HepG2 (cell line): ENCODE data around the gene PPP2R2C. TPM values are rescaled to one million over a fixed set of nuclear protein-coding genes. Genes with fewer than 3 reads are reported as not detected.
A peak's percentile ranks its signal among the peaks of the same experiment; 100 is the strongest.

Experiments
- ATAC-seq: fragments of 200-7000 bp; cut with Tn5 transposase; 3 replicates; pipeline ENCODE4 v1.9.1; 2020; ENCODE audit warnings: mild to moderate bottlenecking, moderate library complexity
- BruUV-seq: library from RNA; stranded (reverse); fragments of 400-500 nt; replicated peaks from 2 replicates; lab custom pipeline; 2021; lab: Mats Ljungman, UMichigan
- CTCF ChIA-PET: fragments of 300-600 bp; formaldehyde crosslinking; extraction: SDS; loops from one replicate; lab custom pipeline; 2021; ENCODE audit warnings: low total read pairs, inconsistent platforms, low intra/inter-chr PET ratio; lab: Yijun Ruan, JAX
- POLR2A ChIA-PET: fragments of 350-600 bp; sonication (Branson Sonifier 250); formaldehyde crosslinking; loops from one replicate; lab custom pipeline; 2020; ENCODE audit warnings: antibody characterized with exemption, inconsistent platforms; lab: Yijun Ruan, JAX
- DNase-seq: peaks from one replicate; pipeline ENCODE4 v3.0.0-alpha.2; 2015; ENCODE audit warnings: low spot score
- FAIRE-seq: peaks from 3 replicates; lab custom pipeline; 2011; peaks lifted over from hg19 to GRCh38; lab: Jason Lieb, UNC
- H2AFZ ChIP-seq: one replicate; pipeline ENCODE4 v1.6.1; 2011; ENCODE audit warnings: low read length, inconsistent platforms
- H3K27ac ChIP-seq: fragments of 300-600 bp; 3 replicates; pipeline ENCODE4 v1.8.0; 2011; ENCODE audit warnings: mixed run types, mild to moderate bottlenecking, mixed read lengths, low read length, inconsistent platforms; ENCODE audit not compliant: insufficient read depth; ENCODE audit errors: extremely low read length
- H3K27me3 ChIP-seq, 2 experiments: fragments of 200-600 bp in 1 of 2; 2 replicates in 1 of 2; 3 replicates in 1 of 2; pipeline versions ENCODE4 v1.6.0 to v1.8.0; 2011; ENCODE audit warnings: low read length in 2 of 2, mild to moderate bottlenecking in 2 of 2, moderate library complexity in 2 of 2, inconsistent platforms in 1 of 2; ENCODE audit not compliant: insufficient read depth in 2 of 2, control insufficient read depth in 1 of 2
- H3K36me3 ChIP-seq, 2 experiments: fragments of 200-600 bp in 1 of 2; replicated peaks in 1 of 2; 2 replicates in 1 of 2; 3 replicates in 1 of 2; pipeline versions ENCODE4 v1.5.1 to v1.8.0; 2011; ENCODE audit warnings: low read length in 2 of 2, inconsistent platforms in 1 of 2; ENCODE audit not compliant: insufficient read depth in 2 of 2, control insufficient read depth in 1 of 2
- H3K4me1 ChIP-seq: 2 replicates; pipeline ENCODE4 v1.5.1; 2012; ENCODE audit warnings: low read length, inconsistent platforms; ENCODE audit not compliant: insufficient read depth
- H3K4me2 ChIP-seq: 2 replicates; pipeline ENCODE4 v1.6.0; 2011; ENCODE audit warnings: low read depth, low read length, inconsistent platforms
- H3K4me3 ChIP-seq, 3 experiments: fragments of 200-600 bp in 1 of 3; sonication (generic), shearing (Covaris generic) in 1 of 3; replicated peaks in 1 of 3; 2 replicates each; pipeline ENCODE4 v1.5.1; 2011 to 2016; ENCODE audit warnings: low read length in 3 of 3, inconsistent platforms in 2 of 3, low read depth in 2 of 3, mild to moderate bottlenecking in 2 of 3, control low read depth in 1 of 3, mixed read lengths in 1 of 3; ENCODE audit not compliant: insufficient read depth in 1 of 3
- H3K79me2 ChIP-seq: one replicate; pipeline ENCODE4 v1.6.1; 2011; ENCODE audit warnings: low read length, inconsistent platforms; ENCODE audit not compliant: insufficient read depth
- H3K9ac ChIP-seq: 2 replicates; pipeline ENCODE4 v1.6.0; 2011; ENCODE audit warnings: mild to moderate bottlenecking, low read depth, low read length, inconsistent platforms; ENCODE audit not compliant: insufficient read depth
- H3K9me3 ChIP-seq: 2 replicates; pipeline ENCODE4 v1.5.1; 2012; ENCODE audit warnings: mild to moderate bottlenecking, low read length
- H4K20me1 ChIP-seq: 2 replicates; pipeline ENCODE4 v1.6.0; 2011; ENCODE audit warnings: inconsistent platforms, mild to moderate bottlenecking, low read length, moderate library complexity; ENCODE audit not compliant: insufficient read depth
- CCAR2 ChIP-seq: fragments of 200-400 bp; formaldehyde crosslinking; optimal IDR thresholded peaks from 2 replicates; pipeline ENCODE3; 2018; ENCODE audit warnings: low read depth, mild to moderate bottlenecking, low read length, moderate library complexity
- KDM4B ChIP-seq: sonication (generic); formaldehyde crosslinking; IDR thresholded peaks from 2 replicates; pipeline ENCODE4 v1.4.0; 2020; ENCODE audit warnings: missing genetic modification reagents
- KLF16 ChIP-seq, 2 experiments: sonication (generic) in 1 of 2; formaldehyde crosslinking in 1 of 2; IDR thresholded peaks; 2 replicates each; pipeline versions ENCODE4 v1.6.1 to v1.8.0; 2016 to 2023; ENCODE audit warnings: missing genetic modification reagents in 2 of 2, missing compliant biosample characterization in 1 of 2
- MEIS1 ChIP-seq: sonication (generic); formaldehyde crosslinking; IDR thresholded peaks from 2 replicates; pipeline ENCODE4 v1.9.0; 2021; ENCODE audit warnings: mild to moderate bottlenecking, missing genetic modification reagents, moderate library complexity, borderline replicate concordance
- NFKB2 ChIP-seq: sonication (generic); formaldehyde crosslinking; IDR thresholded peaks from 2 replicates; pipeline ENCODE4 v1.4.0; 2020; ENCODE audit warnings: missing genetic modification reagents, borderline replicate concordance
- PRMT3 ChIP-seq: sonication (generic); formaldehyde crosslinking; IDR thresholded peaks from 2 replicates; pipeline ENCODE4 v1.8.1; 2022; ENCODE audit warnings: low read depth, mild to moderate bottlenecking, moderate library complexity, missing genetic modification reagents, borderline replicate concordance
- ZNF296 ChIP-seq: sonication (generic); formaldehyde crosslinking; conservative IDR thresholded peaks from 2 replicates; pipeline ENCODE4 v1.5.0; 2020; ENCODE audit warnings: mild to moderate bottlenecking, missing genetic modification reagents
- ZNF547 ChIP-seq: sonication (generic); formaldehyde crosslinking; IDR thresholded peaks from 2 replicates; pipeline ENCODE4 v1.5.1; 2020; ENCODE audit warnings: mild to moderate bottlenecking, missing genetic modification reagents
- ZNF549 ChIP-seq: sonication (generic); formaldehyde crosslinking; IDR thresholded peaks from 2 replicates; pipeline ENCODE4 v1.5.0; 2020; ENCODE audit warnings: missing genetic modification reagents
- ZNF552 ChIP-seq: sonication (generic); formaldehyde crosslinking; IDR thresholded peaks from 2 replicates; pipeline ENCODE4 v1.9.0; 2022; ENCODE audit warnings: missing genetic modification reagents, mild to moderate bottlenecking, borderline replicate concordance
- ZNF652 ChIP-seq: IDR thresholded peaks from 2 replicates; pipeline ENCODE4 v1.6.1; 2016; ENCODE audit warnings: low read depth, borderline replicate concordance
- ZNF777 ChIP-seq: sonication (generic); formaldehyde crosslinking; IDR thresholded peaks from 2 replicates; pipeline ENCODE4 v1.4.0; 2020; ENCODE audit warnings: missing genetic modification reagents
- WGBS: methylation state at CpG from one replicate; pipeline ENCODE4 v1.1.6; 2017; ENCODE audit warnings: low lambda C conversion rate; 5-methylcytosine and 5-hydroxymethylcytosine counted together
- in situ Hi-C: cut with HindIII; loops from 2 replicates; pipeline ENCODE4 v1.10.0; 2017; ENCODE audit warnings: low pct_unique_long_range_greater_than_20kb; ENCODE audit not compliant: extremely low pct_ligation_motif_present
- intact Hi-C: fragments of 100-400 bp; cut with micrococcal nuclease; formaldehyde crosslinking; loops from one replicate; pipeline ENCODE4 v1.10.0; 2022; ENCODE audit not compliant: unreplicated experiment
- polyA plus RNA-seq, 8 experiments: library from polyadenylated mRNA; depleted of rRNA in 3 of 8; stranded (reverse) in 7 of 8; unstranded in 1 of 8; fragments of >200 nt; fragmentation: Illumina TruSeq in 4 of 8; extraction: Trizol in 4 of 8; gene quantifications; 2 replicates each; pipeline versions ENCODE4 v1.2.1 to v1.2.3, GENCODE V29; 2011 to 2016; ENCODE audit warnings: low read depth in 4 of 8, missing spikeins in 1 of 8, mixed read lengths in 1 of 8; ENCODE audit not compliant: insufficient read depth in 1 of 8
- total RNA-seq, 5 experiments: library from RNA; depleted of rRNA; stranded (reverse); fragments of >200 nt; fragmentation: Illumina TruSeq; extraction: Trizol; gene quantifications; 2 replicates each; pipeline ENCODE4 v1.2.3, GENCODE V29; 2016; ENCODE audit warnings: low read depth in 1 of 5
- TF ChIP-seq, protein P1 (sequence below): IDR thresholded peaks from 2 replicates; pipeline ENCODE4 v1.6.1; 2016; ENCODE audit warnings: missing biosample characterization, missing genetic modification reagents, low read depth
- TF ChIP-seq, protein P2 (sequence below): sonication (generic); formaldehyde crosslinking; IDR thresholded peaks from 2 replicates; pipeline ENCODE4 v1.4.0; 2020; ENCODE audit warnings: mild to moderate bottlenecking, missing genetic modification reagents
- TF ChIP-seq, protein P3 (sequence below): sonication (generic); formaldehyde crosslinking; IDR thresholded peaks from 2 replicates; pipeline ENCODE4 v1.8.0; 2022; ENCODE audit warnings: missing genetic modification reagents, low read depth, mild to moderate bottlenecking, borderline replicate concordance
- TF ChIP-seq, protein P4 (sequence below): sonication (generic); formaldehyde crosslinking; conservative IDR thresholded peaks from 2 replicates; pipeline ENCODE4 v1.4.0; 2020; ENCODE audit warnings: missing genetic modification reagents

Gene PPP2R2C
- total and polyA plus RNA-seq, 2 of the 13 experiments (the other 11 are each of a cell fraction or from before 2014, with no cell fraction given), result 0.60 to 8.6 TPM

DNA sequence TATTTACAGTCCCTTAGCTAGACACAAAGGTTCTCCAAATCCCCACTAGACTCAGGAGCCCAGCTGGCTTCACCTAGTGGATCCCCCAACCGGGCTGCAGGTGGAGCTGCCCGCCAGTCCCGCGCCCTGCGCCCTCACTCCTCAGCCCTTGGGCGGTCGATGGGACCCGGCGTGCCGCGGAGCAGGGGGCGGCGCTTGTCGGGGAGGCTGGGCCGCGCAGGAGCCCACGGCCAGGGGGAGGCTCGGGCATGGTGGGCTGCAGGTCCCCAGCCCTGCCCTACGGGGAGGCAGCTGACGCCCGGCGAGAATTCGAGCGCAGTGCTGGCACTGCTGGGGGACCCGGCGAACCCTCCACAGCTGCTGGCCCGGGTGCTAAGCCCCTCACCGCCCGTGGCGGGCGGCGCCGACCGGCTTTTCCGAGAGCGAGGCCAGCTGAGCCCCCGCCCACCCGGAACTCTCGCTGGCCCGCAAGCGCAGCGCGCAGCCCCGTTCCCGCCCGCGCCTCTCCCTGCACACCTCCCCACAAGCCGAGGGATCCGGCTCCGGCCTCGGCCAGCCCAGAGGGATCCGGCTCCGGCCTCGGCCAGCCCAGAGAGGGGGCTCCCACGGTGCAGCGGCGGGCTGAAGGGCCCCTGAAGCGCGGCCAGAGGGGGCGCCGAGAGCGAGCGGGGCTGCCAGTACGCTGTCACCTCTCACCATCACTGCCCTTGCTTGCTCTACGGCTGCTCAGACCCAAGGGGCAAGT, 163.3 kb downstream of the PPP2R2C start:
- DNase-seq (peak; percentile 79), FAIRE-seq (no peak), ATAC-seq (peak; percentile 91)
- Histone ChIP-seq H3K4me1 (peaks cover 43% of the 10 kb centered on the region), H3K4me2 (peak overlapping the region; percentile 92), H4K20me1 (no peaks in the 10 kb centered on the region), H3K27me3 (no peaks in the 10 kb centered on the region), H3K79me2 (no peaks in the 10 kb centered on the region), H3K4me3 (peak overlapping the region; percentile 71 to 74 (median 74)), H2AFZ (no peak overlapping the region), H3K27ac (peak overlapping the region; percentile 65), H3K9me3 (no peaks in the 10 kb centered on the region), H3K36me3 (peaks cover 5 to 6% of the 10 kb centered on the region in 2 experiments; a peak in 3 of 5 replicates), H3K9ac (peak overlapping the region; percentile 70)
- in situ Hi-C loops (no loop called here), intact Hi-C loops (loop anchor here (1.0 kb wide), 1 partner anchor 18 kb away; no protein-coding TSS in a partner anchor)
- WGBS, result 0% methylated on average over 5 of the region's 65 CpGs
- ChIA-PET POLR2A (interaction anchor here (0.6 to 4.4 kb wide), 15 partner anchors 8 to 44 kb away, joined by 3 to 41 read pairs (median 6); partner anchors contain the start of gene WFS1), CTCF (interaction anchor here (1.1 to 2.0 kb wide), 3 partner anchors 16 to 45 kb away, joined by 3 to 26 read pairs (median 6); no protein-coding TSS in a partner anchor)
- BruUV-seq, result no TSS peak
- TF ChIP-seq, protein P1, sequence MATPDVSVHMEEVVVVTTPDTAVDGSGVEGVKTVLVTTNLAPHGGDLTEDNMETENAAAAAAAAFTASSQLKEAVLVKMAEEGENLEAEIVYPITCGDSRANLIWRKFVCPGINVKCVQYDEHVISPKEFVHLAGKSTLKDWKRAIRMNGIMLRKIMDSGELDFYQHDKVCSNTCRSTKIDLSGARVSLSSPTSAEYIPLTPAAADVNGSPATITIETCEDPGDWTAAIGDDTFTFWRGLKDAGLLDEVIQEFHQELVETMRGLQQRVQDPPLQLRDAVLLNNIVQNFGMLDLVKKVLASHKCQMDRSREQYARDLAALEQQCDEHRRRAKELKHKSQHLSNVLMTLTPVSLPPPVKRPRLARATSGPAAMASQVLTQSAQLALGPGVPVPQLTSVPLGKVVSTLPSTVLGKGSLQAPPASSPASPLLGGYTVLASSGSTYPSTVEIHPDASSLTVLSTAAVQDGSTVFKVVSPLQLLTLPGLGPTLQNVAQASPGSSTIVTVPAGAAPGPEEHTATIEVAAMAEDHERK, result no peak
- TF ChIP-seq PRMT3 (CRISPR knock-in tag), result no peak
- peak; percentile 57; the same call in 1 of the 2 replicates for TF ChIP-seq NFKB2 (CRISPR knock-in tag)
- no peak for TF ChIP-seq MEIS1 (CRISPR knock-in tag)
- TF ChIP-seq ZNF549, result no peak
- TF ChIP-seq CCAR2, result no peak
- TF ChIP-seq, protein P2, sequence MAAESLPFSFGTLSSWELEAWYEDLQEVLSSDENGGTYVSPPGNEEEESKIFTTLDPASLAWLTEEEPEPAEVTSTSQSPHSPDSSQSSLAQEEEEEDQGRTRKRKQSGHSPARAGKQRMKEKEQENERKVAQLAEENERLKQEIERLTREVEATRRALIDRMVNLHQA, result no peak
- peak; percentile 82 for TF ChIP-seq ZNF547 (CRISPR knock-in tag)
- no peak for TF ChIP-seq ZNF296 (CRISPR knock-in tag)
- 0 out of 4 replicates have a peak, but pooled peaks of 1 of the 2 experiments have one; percentile 44 for TF ChIP-seq KLF16 (CRISPR knock-in tag; IDR thresholded peaks at IDR 0.05)
- TF ChIP-seq ZNF652 (CRISPR knock-in tag), result no peak
- TF ChIP-seq, protein P3, sequence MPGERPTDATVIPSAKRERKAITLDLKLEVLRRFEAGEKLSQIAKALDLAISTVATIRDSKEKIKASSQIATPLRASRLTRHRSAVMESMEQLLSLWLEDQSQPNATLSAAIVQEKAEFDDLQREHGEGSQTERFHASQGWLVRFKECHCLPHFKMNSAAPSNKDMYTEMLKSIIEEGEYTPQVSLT (CRISPR knock-in tag), result no peak
- peak; percentile 51; the same call in 1 of the 2 replicates for TF ChIP-seq ZNF777 (CRISPR knock-in tag)
- no peak for TF ChIP-seq KDM4B (CRISPR knock-in tag)
- TF ChIP-seq, protein P4, sequence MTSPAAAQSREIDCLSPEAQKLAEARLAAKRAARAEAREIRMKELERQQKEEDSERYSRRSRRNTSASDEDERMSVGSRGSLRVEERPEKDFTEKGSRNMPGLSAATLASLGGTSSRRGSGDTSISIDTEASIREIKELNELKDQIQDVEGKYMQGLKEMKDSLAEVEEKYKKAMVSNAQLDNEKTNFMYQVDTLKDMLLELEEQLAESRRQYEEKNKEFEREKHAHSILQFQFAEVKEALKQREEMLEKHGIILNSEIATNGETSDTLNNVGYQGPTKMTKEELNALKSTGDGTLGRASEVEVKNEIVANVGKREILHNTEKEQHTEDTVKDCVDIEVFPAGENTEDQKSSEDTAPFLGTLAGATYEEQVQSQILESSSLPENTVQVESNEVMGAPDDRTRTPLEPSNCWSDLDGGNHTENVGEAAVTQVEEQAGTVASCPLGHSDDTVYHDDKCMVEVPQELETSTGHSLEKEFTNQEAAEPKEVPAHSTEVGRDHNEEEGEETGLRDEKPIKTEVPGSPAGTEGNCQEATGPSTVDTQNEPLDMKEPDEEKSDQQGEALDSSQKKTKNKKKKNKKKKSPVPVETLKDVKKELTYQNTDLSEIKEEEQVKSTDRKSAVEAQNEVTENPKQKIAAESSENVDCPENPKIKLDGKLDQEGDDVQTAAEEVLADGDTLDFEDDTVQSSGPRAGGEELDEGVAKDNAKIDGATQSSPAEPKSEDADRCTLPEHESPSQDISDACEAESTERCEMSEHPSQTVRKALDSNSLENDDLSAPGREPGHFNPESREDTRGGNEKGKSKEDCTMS (CRISPR knock-in tag), result no peak
- 0 out of 2 replicates have a peak, but pooled peaks have one; percentile 70 for TF ChIP-seq ZNF552 (CRISPR knock-in tag)
